Measurements from ENCODE around the gene PITPNB.

The PITPNB gene

GRCh38 chr22:27919942-27920755 lies 1.1 kb upstream of the PITPNB start:
- peak in 1 of 3 experiments; percentile 31 for DNase-seq (ENCODE audit: low read depth in 2 of 3, low spot score in 2 of 3)

- peak; percentile 36 to 46 (median 45) for DNase-seq (ENCODE audit: low read depth in 2 of 3, low spot score in 2 of 3)
Observed at GRCh38 chr22:27918341-27919221, 475 bp downstream of the PITPNB start.

GRCh38 chr22:27915986-27916385 lies 3.1 kb downstream of the PITPNB start:
- no peak for DNase-seq (ENCODE audit: low read depth in 2 of 3, low spot score in 2 of 3)

GRCh38 chr22:27913162-27913741 lies 5.8 kb downstream of the PITPNB start:
- no peak for DNase-seq (ENCODE audit: low read depth in 2 of 3, low spot score in 2 of 3)

- no peak for DNase-seq (ENCODE audit: low read depth in 2 of 3, low spot score in 2 of 3)
Observed at GRCh38 chr22:27912101-27912500, 7.0 kb downstream of the PITPNB start.

GRCh38 chr22:27911330-27911729 lies 7.7 kb downstream of the PITPNB start:
- no peak for DNase-seq (ENCODE audit: low read depth in 2 of 3, low spot score in 2 of 3)

- no peak for DNase-seq (ENCODE audit: low read depth in 2 of 3, low spot score in 2 of 3)
Observed at GRCh38 chr22:27906241-27906640, 12.8 kb downstream of the PITPNB start.

GRCh38 chr22:27905653-27906052 lies 13.4 kb downstream of the PITPNB start:
- DNase-seq (ENCODE audit: low read depth in 2 of 3, low spot score in 2 of 3), result no peak

GRCh38 chr22:27903805-27904473 lies 15.1 kb downstream of the PITPNB start:
- DNase-seq (ENCODE audit: low read depth in 2 of 3, low spot score in 2 of 3), result no peak

- no peak for DNase-seq (ENCODE audit: low read depth in 2 of 3, low spot score in 2 of 3)
Observed at GRCh38 chr22:27900153-27900552, 18.9 kb downstream of the PITPNB start.

GRCh38 chr22:27896245-27896644 lies 22.8 kb downstream of the PITPNB start:
- no peak for DNase-seq (ENCODE audit: low read depth in 2 of 3, low spot score in 2 of 3)

GRCh38 chr22:27895600-27895999 lies 23.5 kb downstream of the PITPNB start:
- DNase-seq (ENCODE audit: low read depth in 2 of 3, low spot score in 2 of 3), result no peak

- no peak for DNase-seq (ENCODE audit: low read depth in 2 of 3, low spot score in 2 of 3)
Observed at GRCh38 chr22:27892811-27893210, 26.2 kb downstream of the PITPNB start.

- DNase-seq (ENCODE audit: low read depth in 2 of 3, low spot score in 2 of 3), result no peak
Observed at GRCh38 chr22:27892064-27892463, 27.0 kb downstream of the PITPNB start.

- DNase-seq (ENCODE audit: low read depth in 2 of 3, low spot score in 2 of 3), result no peak
Observed at GRCh38 chr22:27888310-27888709, 30.7 kb downstream of the PITPNB start.

GRCh38 chr22:27886843-27887151 lies 32.3 kb downstream of the PITPNB start:
- no peak for DNase-seq (ENCODE audit: low read depth in 2 of 3, low spot score in 2 of 3)

GRCh38 chr22:27885977-27886842 lies 32.8 kb downstream of the PITPNB start:
- no peak for DNase-seq (ENCODE audit: low read depth in 2 of 3, low spot score in 2 of 3)

GRCh38 chr22:27883656-27884350 lies 35.3 kb downstream of the PITPNB start:
- DNase-seq (ENCODE audit: low read depth in 2 of 3, low spot score in 2 of 3), result no peak

GRCh38 chr22:27882507-27883290 lies 36.4 kb downstream of the PITPNB start:
- no peak for DNase-seq (ENCODE audit: low read depth in 2 of 3, low spot score in 2 of 3)
